ENCODE data around the gene BAG2. TPM values are rescaled to one million over a fixed set of nuclear protein-coding genes. Genes with fewer than 3 reads are reported as not detected.

BAG2 gene
- total and polyA plus RNA-seq, 2 experiments from 2014 or later: 8.7 to 10.5 TPM

DNA sequence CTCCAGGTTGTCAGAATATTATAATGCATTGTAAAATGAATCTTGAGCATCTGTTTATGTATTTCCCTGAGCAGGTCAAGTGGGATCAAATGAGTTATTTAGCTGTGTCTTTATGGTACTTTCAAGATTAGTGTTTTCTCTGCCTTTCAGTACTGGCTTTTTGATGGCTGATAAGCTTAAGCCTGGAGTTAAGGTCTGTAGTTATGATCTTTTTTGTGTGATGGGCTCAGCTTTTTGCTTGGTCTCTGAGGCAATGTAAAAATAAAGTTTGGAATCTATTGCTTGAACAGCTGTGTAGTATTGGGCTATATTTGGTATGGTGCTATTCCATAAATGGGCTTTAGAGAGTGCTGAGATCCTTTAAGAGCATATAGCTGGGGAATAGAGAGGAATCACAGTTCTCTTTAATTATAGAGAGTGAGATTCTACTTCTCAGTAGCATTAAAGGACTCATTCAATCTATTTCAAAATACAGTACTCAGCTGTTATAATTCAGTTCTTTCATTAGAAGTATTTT lies 41.4 kb upstream of the BAG2 start:
- H3K4me2 ChIP-seq: no peak overlapping the region
- H3K36me3 ChIP-seq (replicated peaks; ENCODE audit: insufficient read depth, low read depth): no peaks in the 10 kb centered on the region
- no peaks in the 10 kb centered on the region for H3K27me3 ChIP-seq
- no peaks in the 10 kb centered on the region for H3K9me2 ChIP-seq (replicated peaks; ENCODE audit: insufficient read depth)
- TF ChIP-seq EZH2phosphoT487 (IDR thresholded peaks at IDR 0.05; ENCODE audit: low read depth, severe bottlenecking, unreplicated experiment) (no peak), EZH2 (IDR thresholded peaks at IDR 0.05; ENCODE audit: borderline replicate concordance) (no peak)
- TF ChIP-seq, protein P1, sequence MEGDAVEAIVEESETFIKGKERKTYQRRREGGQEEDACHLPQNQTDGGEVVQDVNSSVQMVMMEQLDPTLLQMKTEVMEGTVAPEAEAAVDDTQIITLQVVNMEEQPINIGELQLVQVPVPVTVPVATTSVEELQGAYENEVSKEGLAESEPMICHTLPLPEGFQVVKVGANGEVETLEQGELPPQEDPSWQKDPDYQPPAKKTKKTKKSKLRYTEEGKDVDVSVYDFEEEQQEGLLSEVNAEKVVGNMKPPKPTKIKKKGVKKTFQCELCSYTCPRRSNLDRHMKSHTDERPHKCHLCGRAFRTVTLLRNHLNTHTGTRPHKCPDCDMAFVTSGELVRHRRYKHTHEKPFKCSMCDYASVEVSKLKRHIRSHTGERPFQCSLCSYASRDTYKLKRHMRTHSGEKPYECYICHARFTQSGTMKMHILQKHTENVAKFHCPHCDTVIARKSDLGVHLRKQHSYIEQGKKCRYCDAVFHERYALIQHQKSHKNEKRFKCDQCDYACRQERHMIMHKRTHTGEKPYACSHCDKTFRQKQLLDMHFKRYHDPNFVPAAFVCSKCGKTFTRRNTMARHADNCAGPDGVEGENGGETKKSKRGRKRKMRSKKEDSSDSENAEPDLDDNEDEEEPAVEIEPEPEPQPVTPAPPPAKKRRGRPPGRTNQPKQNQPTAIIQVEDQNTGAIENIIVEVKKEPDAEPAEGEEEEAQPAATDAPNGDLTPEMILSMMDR (IDR thresholded peaks at IDR 0.05; ENCODE audit: poor library complexity): no peak
- no peaks in the 10 kb centered on the region for H3K9me3 ChIP-seq (ENCODE audit: low read depth)
- H3K27ac ChIP-seq: no peak overlapping the region
- H2AFZ ChIP-seq: no peak overlapping the region
- DNase-seq (ENCODE audit: low spot score): no peak
- H4K20me1 ChIP-seq (ENCODE audit: insufficient read depth, poor library complexity, severe bottlenecking): no peaks in the 10 kb centered on the region
- peaks cover 7% of the 10 kb centered on the region for H3K79me2 ChIP-seq
- H3K4me1 ChIP-seq (ENCODE audit: insufficient read depth): no peaks in the 10 kb centered on the region
- no peak overlapping the region for H3K4me3 ChIP-seq

DNA sequence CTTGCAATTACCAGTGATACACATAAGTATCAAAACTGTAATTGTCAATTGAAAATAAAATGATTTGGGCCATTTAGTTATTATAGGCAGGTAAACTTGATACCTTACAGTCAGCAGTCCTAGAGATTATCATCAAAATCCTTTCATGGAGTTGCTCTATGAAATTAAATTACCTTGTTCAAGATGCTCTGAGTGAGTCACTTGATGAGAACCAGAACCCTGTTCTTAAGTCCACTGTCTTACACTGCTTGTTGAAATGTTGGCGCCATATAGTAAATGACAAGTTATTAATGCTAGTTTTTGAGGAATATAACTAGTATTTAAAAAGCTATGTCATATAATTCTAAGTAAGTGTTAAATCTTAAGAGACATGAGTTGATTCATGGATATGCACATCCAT lies 37.2 kb upstream of the BAG2 start:
- Histone ChIP-seq H3K36me3 (replicated peaks; ENCODE audit: insufficient read depth, low read depth) (no peaks in the 10 kb centered on the region), H3K9me2 (replicated peaks; ENCODE audit: insufficient read depth) (no peaks in the 10 kb centered on the region), H3K27me3 (no peaks in the 10 kb centered on the region), H3K9me3 (ENCODE audit: low read depth) (no peaks in the 10 kb centered on the region), H3K4me3 (no peak overlapping the region), H2AFZ (no peak overlapping the region), H3K4me2 (no peak overlapping the region), H3K27ac (no peak overlapping the region), H3K79me2 (no peaks in the 10 kb centered on the region), H4K20me1 (ENCODE audit: insufficient read depth, poor library complexity, severe bottlenecking) (no peaks in the 10 kb centered on the region), H3K4me1 (ENCODE audit: insufficient read depth) (no peaks in the 10 kb centered on the region)
- WGBS (ENCODE audit: low lambda C conversion rate, missing lambda C conversion rate): 81% methylated on average over 1 of the region's 1 CpG
- no peak for DNase-seq (ENCODE audit: low spot score)
- TF ChIP-seq, protein P1 (IDR thresholded peaks at IDR 0.05; ENCODE audit: poor library complexity): no peak
- TF ChIP-seq EZH2phosphoT487 (IDR thresholded peaks at IDR 0.05; ENCODE audit: low read depth, severe bottlenecking, unreplicated experiment) (no peak), EZH2 (IDR thresholded peaks at IDR 0.05; ENCODE audit: borderline replicate concordance) (no peak)

DNA sequence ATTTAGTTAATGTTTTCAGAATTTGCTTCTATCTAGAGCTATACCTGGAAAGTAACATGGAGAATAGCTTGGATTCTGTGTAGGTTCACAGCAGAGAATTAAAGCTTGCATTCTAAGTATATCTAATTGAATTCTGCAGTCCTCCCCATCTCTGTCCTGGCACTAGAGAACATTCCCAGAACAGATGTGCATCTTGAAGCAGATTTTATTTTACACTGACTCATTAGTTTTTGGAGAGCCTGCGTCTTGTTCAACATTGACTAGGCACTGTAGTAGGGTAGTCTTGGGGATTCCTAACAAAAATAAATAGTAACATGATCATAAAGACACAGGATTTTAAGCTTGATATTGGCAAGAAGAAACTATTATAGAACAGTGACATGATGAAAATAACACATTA lies 36.2 kb upstream of the BAG2 start:
- no peaks in the 10 kb centered on the region for H3K27me3 ChIP-seq
- no peaks in the 10 kb centered on the region for H3K36me3 ChIP-seq (replicated peaks; ENCODE audit: insufficient read depth, low read depth)
- no peak overlapping the region for H3K4me3 ChIP-seq
- H3K79me2 ChIP-seq: no peaks in the 10 kb centered on the region
- no peak overlapping the region for H3K27ac ChIP-seq
- no peak overlapping the region for H3K4me2 ChIP-seq
- no peak for DNase-seq (ENCODE audit: low spot score)
- H3K4me1 ChIP-seq (ENCODE audit: insufficient read depth): no peaks in the 10 kb centered on the region
- no peaks in the 10 kb centered on the region for H3K9me3 ChIP-seq (ENCODE audit: low read depth)
- no peaks in the 10 kb centered on the region for H3K9me2 ChIP-seq (replicated peaks; ENCODE audit: insufficient read depth)
- whole genome bisulfite sequencing (ENCODE audit: low lambda C conversion rate, missing lambda C conversion rate): 57% methylated on average over 1 of the region's 1 CpG
- H2AFZ ChIP-seq: no peak overlapping the region
- TF ChIP-seq EZH2 (IDR thresholded peaks at IDR 0.05; ENCODE audit: borderline replicate concordance) (no peak), EZH2phosphoT487 (IDR thresholded peaks at IDR 0.05; ENCODE audit: low read depth, severe bottlenecking, unreplicated experiment) (no peak)
- TF ChIP-seq, protein P1 (IDR thresholded peaks at IDR 0.05; ENCODE audit: poor library complexity): no peak
- no peaks in the 10 kb centered on the region for H4K20me1 ChIP-seq (ENCODE audit: insufficient read depth, poor library complexity, severe bottlenecking)

DNA sequence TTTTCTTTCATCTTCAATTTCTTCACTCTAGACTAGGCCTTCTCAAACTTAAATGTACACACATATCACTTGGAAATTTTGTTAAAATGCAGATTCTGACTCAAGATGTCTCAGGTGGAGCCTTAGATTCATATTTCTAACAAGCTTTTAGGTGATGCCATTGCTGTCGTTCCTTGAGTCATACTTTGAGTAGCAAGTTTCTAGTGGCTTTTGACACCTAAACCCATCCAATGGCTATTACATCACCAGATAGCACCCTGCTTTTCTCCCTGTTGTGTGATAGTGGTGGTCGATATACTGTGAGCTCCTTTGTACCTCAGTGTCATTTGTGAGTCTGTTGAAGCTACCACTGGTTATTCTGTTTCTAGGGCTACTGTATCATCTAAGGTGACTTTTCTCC lies 34.8 kb upstream of the BAG2 start:
- H3K27ac ChIP-seq: no peak overlapping the region
- H4K20me1 ChIP-seq (ENCODE audit: insufficient read depth, poor library complexity, severe bottlenecking): no peaks in the 10 kb centered on the region
- no peak overlapping the region for H3K4me3 ChIP-seq
- H3K79me2 ChIP-seq: no peaks in the 10 kb centered on the region
- no peak overlapping the region for H3K4me2 ChIP-seq
- WGBS (ENCODE audit: low lambda C conversion rate, missing lambda C conversion rate): 98% methylated on average over 2 of the region's 2 CpGs
- no peak for TF ChIP-seq EZH2phosphoT487 (IDR thresholded peaks at IDR 0.05; ENCODE audit: low read depth, severe bottlenecking, unreplicated experiment)
- no peak for TF ChIP-seq EZH2 (IDR thresholded peaks at IDR 0.05; ENCODE audit: borderline replicate concordance)
- TF ChIP-seq, protein P1 (IDR thresholded peaks at IDR 0.05; ENCODE audit: poor library complexity): no peak
- H3K9me2 ChIP-seq (replicated peaks; ENCODE audit: insufficient read depth): no peaks in the 10 kb centered on the region
- H2AFZ ChIP-seq: no peak overlapping the region
- H3K36me3 ChIP-seq (replicated peaks; ENCODE audit: insufficient read depth, low read depth): no peaks in the 10 kb centered on the region
- no peaks in the 10 kb centered on the region for H3K4me1 ChIP-seq (ENCODE audit: insufficient read depth)
- DNase-seq (ENCODE audit: low spot score): no peak
- H3K27me3 ChIP-seq: no peaks in the 10 kb centered on the region
- H3K9me3 ChIP-seq (ENCODE audit: low read depth): no peaks in the 10 kb centered on the region
